ENCODE measurements around the gene FFAR1. TPM values are rescaled to one million over a fixed set of nuclear protein-coding genes. Genes with fewer than 3 reads are reported as not detected.

Gene FFAR1
- total and polyA plus RNA-seq, 10 donors = 0.16 to 0.52 (median 0.26) TPM; not detected in 3

DNA sequence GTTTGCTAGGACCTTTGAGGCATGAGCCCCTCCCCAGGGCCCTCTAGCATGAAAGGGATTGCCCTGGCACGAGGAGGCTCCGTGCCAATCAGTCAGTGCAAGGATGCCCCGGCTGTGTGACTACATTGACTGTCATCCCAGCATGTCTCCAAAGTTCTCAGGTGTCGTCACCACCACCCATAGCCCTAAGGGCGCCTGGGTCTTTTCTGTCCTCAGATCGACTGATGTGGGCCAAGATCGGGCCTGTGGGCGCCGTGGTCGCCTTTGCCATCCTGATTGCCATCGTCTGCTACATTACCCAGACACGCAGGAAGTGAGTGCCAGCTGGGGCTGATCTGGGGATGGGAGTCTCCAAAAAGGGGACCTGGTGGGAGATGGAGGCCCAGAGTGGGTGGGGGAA is 37.4 kb upstream of the FFAR1 start:
- intact Hi-C loops (cut with DNase I; ENCODE audit: low total_unique reads) = no loop called here
- 56 to 77% (median 66%) methylated on average over 11 to 12 of the region's 12 CpGs for WGBS, 5 donors
- Histone ChIP-seq H3K4me1 (peaks cover 0 to 93% (median 11%) of the 10 kb centered on the region in 6 donors), H3K9me3 (no peaks in the 10 kb centered on the region), H3K27ac (peak overlapping the region in 3 of 8 donors; percentile 52 to 65 (median 65)), H3K36me3 (no peaks in the 10 kb centered on the region), H3K27me3 (replicated peaks in 1 of 7) (no peaks in the 10 kb centered on the region), H3K4me3 (peak overlapping the region in 3 of 8 donors; percentile 6 to 22 (median 21))
- TF ChIP-seq, protein P1, sequence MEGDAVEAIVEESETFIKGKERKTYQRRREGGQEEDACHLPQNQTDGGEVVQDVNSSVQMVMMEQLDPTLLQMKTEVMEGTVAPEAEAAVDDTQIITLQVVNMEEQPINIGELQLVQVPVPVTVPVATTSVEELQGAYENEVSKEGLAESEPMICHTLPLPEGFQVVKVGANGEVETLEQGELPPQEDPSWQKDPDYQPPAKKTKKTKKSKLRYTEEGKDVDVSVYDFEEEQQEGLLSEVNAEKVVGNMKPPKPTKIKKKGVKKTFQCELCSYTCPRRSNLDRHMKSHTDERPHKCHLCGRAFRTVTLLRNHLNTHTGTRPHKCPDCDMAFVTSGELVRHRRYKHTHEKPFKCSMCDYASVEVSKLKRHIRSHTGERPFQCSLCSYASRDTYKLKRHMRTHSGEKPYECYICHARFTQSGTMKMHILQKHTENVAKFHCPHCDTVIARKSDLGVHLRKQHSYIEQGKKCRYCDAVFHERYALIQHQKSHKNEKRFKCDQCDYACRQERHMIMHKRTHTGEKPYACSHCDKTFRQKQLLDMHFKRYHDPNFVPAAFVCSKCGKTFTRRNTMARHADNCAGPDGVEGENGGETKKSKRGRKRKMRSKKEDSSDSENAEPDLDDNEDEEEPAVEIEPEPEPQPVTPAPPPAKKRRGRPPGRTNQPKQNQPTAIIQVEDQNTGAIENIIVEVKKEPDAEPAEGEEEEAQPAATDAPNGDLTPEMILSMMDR (IDR thresholded peaks at IDR 0.05 in 8 of 11, conservative IDR thresholded peaks at IDR 0.05 in 3 of 11) = no peak
- TF ChIP-seq POLR2AphosphoS5 (IDR thresholded peaks at IDR 0.05) = no peak
- no peak for TF ChIP-seq POLR2A (IDR thresholded peaks at IDR 0.05)
- DNase-seq = no peak

DNA sequence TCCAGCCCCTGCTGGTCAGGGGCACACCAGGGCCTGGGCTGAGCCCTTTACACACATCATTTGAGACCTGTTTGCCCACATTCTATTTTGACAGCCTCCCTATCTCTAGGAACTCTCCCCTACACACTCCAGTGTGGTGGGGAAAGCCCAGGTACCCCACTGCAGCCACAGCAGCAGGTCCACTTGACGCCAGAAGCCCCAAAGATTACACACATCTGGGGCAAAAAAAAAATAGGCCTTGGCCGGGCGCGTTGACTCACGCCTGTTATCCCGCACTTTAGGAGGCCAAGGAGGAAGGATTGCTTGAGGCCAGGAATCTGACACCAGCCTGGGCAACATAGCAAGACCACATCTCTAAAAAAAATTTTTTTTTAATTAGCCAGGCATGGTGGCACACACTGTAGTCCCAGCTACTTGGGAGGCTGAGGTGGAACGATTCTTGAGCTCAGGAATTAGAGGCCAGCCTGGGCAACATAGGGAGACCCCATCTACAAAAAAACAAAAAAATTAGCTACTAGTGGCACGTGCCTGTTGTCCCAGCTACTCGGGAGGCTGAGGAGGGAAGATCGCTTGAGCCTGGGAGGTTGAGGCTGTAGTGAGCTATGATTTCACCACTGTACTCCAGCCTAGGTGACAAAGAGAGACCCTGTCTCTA is 36.8 kb upstream of the FFAR1 start:
- no peak for TF ChIP-seq POLR2AphosphoS5 (IDR thresholded peaks at IDR 0.05)
- TF ChIP-seq, protein P1 (IDR thresholded peaks at IDR 0.05 in 8 of 11, conservative IDR thresholded peaks at IDR 0.05 in 3 of 11) = no peak
- TF ChIP-seq POLR2A (IDR thresholded peaks at IDR 0.05) = no peak
- Histone ChIP-seq H3K36me3 (no peaks in the 10 kb centered on the region), H3K9me3 (no peaks in the 10 kb centered on the region), H3K4me3 (peak overlapping the region in 1 of 8 donors; percentile 21), H3K4me1 (peaks cover 0 to 99% (median 12%) of the 10 kb centered on the region in 6 donors), H3K27me3 (replicated peaks in 1 of 7) (no peaks in the 10 kb centered on the region), H3K27ac (peak overlapping the region in 2 of 8 donors; percentile 25 to 65)
- intact Hi-C loops (cut with DNase I; ENCODE audit: low total_unique reads) = no loop called here
- WGBS, 5 donors = 90 to 94% (median 92%) methylated on average over 10 of the region's 10 CpGs
- no peak for DNase-seq

DNA sequence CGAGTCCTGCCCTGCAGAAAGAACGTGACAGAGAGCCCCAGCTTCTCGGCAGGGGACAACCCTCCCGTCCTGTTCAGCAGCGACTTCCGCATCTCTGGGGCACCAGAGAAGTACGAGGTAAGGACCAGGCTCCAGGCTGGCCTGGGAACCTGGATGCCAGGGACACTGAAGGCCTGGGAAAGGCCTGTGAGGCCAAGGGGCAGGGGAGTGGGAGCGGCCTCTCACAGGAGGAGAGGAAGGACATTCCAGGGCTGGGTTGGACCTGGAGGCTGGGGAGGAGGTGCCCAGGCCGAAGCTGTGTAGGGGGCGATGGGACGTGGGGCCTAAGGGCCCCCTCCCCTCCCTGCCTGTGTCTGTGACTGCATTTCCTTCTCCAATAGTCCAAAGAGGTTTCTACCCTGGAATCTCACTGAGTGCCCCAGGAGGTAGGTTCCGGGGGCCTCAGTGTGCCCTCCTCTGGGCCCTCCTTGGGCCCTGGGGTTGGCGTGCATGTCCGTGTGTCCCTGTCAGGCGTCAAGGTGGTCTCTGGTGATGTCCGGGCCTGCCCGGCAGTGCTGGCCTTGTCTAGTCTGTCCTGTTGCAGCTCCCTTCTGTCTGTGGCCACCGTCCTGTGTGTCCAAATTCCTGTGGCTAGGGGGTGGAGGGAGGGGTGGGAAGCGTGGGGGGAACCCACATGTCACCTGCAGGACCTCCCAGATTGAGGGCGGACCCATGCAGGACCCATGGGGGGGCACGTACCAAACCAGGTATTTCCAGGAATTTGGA is 35.6 kb upstream of the FFAR1 start:
- intact Hi-C loops (cut with DNase I; ENCODE audit: low total_unique reads) = no loop called here
- DNase-seq = no peak

More for the DNA sequence above, 35.6 kb upstream of the FFAR1 start:
- Histone ChIP-seq H3K4me3 (no peak overlapping the region), H3K36me3 (no peaks in the 10 kb centered on the region), H3K9me3 (no peaks in the 10 kb centered on the region), H3K27ac (peak overlapping the region in 3 of 8 donors; percentile 3 to 20 (median 5)), H3K4me1 (peaks cover 0 to 100% (median 12%) of the 10 kb centered on the region in 6 donors), H3K27me3 (replicated peaks in 1 of 7) (no peaks in the 10 kb centered on the region)
- 78 to 88% (median 85%) methylated on average over 18 to 21 of the region's 21 CpGs for WGBS, 5 donors
- TF ChIP-seq POLR2A (IDR thresholded peaks at IDR 0.05) = no peak
- TF ChIP-seq POLR2AphosphoS5 (IDR thresholded peaks at IDR 0.05) = no peak
- TF ChIP-seq, protein P1 (IDR thresholded peaks at IDR 0.05 in 8 of 11, conservative IDR thresholded peaks at IDR 0.05 in 3 of 11) = no peak

Data from spleen (tissue), 11 donors.